GM21515 (cell line): Measurements from ENCODE around the gene BUD13.
"Not testable (repeated sequence)": the region's sequence is repeated elsewhere in the genome, so short reads cannot be mapped to it uniquely, and the experiment has no call there.

Source experiments
- ATAC-seq: cut with Tn5 transposase; IDR thresholded peaks from one replicate; pipeline ENCODE4 v1.9.1; 2021; ENCODE audit not compliant: unreplicated experiment

The BUD13 gene, protein sequence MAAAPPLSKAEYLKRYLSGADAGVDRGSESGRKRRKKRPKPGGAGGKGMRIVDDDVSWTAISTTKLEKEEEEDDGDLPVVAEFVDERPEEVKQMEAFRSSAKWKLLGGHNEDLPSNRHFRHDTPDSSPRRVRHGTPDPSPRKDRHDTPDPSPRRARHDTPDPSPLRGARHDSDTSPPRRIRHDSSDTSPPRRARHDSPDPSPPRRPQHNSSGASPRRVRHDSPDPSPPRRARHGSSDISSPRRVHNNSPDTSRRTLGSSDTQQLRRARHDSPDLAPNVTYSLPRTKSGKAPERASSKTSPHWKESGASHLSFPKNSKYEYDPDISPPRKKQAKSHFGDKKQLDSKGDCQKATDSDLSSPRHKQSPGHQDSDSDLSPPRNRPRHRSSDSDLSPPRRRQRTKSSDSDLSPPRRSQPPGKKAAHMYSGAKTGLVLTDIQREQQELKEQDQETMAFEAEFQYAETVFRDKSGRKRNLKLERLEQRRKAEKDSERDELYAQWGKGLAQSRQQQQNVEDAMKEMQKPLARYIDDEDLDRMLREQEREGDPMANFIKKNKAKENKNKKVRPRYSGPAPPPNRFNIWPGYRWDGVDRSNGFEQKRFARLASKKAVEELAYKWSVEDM

DNA sequence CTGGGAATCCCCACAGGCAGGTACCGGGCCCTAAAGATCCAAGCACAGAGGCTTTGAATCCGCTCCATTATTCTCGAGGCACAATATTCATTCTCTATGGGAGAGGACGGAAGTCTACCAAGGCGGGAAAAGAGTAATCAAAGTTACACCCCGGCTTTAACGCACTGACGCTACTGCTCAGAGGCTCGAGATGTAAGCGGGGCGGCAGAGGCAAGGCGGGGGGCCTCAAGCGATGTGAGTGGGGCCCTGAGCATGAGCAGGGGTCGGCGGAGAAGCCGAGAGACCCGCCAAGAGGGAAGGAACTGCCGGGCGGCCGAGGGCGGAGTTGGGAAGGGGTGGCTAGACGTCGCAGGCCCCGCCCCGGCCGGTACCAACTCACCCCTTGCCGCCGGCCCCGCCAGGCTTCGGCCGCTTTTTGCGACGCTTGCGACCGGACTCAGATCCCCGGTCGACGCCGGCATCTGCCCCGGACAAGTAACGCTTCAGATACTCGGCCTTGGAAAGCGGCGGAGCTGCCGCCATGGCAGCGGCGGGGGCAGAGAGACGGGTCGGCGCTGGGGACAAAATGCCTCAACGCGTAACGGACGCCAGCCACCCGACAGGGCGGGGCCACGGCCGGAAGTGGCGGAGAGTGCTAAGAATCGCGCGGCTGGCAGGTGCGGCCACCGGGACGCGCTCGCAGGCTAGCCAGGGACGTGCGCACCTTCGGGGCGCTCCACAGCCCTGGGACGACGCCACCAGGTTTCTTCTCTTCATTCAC lies at the start of gene BUD13:
TSS of gene BUD13 (minus strand) at position 545 of the 760 bp plus-strand sequence. CDS start at position 522, 23 bp downstream.
- ATAC-seq = peak; percentile 81

DNA sequence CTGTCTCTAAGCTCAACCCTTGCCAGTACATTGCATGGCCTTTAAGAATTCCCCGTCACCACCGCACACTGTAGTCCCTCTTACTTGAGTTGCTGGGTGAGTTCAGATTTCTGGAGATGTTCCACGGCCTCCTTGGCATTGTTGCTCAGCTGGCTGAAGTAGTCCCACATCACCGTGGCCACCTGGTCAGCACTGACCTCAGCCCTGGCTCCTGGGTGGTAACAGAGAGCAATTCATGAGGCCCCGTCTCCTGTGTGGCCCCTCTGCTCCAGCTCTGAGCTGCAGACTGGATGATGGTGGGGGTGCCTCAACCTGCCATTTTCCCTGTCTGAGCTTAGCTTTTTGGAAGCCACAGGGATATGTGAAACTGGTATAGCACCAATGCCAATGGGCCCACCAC lies 49.8 kb upstream of the BUD13 start:
- no peak for ATAC-seq

DNA sequence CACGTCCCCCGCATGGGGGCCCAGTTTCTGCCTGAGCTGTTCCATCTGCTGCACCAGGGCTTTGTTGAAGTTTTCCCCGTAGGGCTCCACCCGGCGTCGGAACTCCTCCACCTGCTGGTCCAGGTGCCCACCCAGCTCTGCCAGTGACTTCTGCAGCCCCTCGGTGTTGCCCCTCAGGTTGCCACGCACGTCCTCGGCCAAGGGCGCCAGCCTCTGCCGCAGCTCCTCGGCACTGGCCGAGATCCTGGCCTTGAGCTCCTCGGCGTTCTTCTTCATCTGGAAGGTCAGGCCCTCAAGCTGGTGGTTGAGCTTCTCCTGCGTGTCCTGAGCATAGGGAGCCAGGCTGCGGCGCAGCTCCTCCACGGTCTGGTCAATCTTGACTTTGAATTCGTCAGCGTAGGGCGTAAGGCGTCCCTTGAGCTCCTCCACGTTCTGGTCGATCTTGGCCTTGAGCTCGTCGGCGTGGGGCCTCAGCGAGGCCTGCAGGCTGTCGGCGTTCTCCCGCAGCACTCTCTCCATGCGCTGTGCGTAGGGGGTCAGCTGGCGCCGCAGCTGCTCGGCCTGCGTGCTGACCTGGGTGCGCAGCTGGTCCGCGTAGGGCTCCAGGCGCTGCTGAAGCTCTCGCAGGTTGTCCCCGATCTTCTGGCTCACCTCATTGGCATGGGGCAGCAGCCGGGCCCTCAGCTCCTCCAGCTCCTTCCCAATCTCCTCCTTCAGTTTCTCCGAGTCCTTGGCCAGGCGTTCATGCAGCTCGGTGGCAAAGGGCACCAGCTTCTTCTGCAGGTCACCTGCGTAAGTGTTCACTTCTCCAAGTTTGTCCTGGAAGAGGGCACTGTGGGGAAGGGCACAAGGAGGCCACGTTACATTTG lies 48.5 kb upstream of the BUD13 start:
- no peak for ATAC-seq

DNA sequence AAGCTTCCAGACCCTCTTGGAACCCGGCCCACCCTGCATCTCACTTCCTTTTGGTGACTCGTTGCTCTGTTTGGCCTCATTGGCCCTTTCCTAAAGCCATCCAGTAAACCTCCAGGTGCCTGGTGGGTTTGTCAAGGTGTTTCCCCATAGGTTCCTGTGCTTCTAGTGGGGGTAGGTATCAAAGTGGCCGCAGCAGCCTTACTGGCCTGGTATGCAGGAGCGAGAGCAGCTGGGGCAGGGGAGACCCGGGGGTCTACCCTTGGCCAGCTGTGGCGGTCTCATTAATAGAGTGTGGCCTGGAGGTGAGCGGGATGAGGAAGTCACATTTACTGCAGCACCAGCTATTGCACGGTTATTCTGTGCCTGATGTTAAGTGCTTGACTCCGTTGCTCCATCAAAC lies 46.3 kb upstream of the BUD13 start:
- no peak for ATAC-seq

DNA sequence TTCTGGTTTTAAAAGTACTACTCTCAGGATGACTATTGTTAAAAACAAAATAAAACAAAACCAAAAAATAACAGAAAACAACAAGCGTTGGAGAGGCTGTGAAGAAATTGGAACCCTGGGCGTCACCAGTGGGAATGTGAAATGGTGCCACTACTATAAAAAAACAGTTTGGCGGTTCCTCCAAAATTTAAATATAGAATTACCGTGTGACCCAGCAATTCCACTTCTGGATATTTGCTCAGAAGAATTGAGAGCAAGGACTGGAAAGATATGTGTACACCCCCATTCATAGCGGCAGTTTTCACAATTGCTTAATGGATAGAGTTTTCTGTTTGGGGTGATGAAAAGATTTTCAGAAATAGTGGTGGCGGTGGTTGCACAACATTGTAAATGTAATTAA lies 41.7 kb upstream of the BUD13 start:
- ATAC-seq = no peak

DNA sequence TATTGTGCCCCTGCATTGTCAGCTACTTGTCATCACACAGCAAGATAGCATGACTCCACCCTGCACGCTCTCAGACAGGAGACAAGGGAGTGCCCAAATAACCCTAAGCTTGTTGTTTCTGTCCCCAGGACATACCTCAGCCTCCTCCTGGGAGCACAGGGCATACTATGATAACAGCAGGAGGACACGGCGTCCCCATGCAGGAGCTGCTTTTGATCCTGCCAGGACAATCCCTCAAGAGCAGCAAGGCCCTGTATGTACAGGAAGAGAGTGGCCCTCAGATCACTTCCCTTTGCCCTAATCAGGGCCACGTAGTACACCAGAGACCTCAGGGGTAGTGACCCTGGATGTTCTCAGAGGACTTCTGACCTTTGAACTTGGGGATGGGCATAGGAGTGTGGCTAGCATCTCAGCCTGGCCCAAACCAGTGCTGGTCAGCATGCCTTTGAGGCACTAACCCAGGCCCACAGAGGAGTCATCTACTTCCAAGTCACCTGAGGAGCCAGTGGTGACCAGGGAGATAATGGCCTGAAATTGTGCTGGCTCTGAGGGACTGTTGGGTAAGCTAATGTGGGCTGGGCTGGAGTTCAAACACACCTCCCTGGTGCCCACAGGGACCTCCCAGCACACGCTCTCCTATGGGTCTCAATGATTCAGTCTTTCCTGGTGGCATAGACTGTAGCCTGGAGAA lies 41.1 kb upstream of the BUD13 start:
- ATAC-seq = no peak

DNA sequence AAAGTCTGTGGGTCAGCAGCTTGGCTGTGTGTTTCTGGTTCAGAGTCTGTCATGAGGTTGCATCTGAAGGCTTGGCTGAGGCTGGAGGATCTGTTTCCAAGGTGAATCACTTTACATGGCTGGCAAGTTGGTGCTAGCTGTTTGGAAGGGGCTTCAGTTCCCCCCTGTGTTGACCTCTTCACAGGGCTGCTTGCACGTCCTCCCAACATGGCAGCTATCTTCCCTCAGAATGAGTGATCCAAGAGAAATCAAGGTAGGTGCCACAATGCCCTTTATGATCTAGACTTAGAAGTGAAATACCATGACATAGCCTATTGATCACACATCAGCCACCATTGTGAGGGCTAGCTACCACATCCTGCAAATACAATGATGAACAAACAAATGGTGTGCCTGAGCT lies 40.4 kb upstream of the BUD13 start:
- no peak for ATAC-seq

DNA sequence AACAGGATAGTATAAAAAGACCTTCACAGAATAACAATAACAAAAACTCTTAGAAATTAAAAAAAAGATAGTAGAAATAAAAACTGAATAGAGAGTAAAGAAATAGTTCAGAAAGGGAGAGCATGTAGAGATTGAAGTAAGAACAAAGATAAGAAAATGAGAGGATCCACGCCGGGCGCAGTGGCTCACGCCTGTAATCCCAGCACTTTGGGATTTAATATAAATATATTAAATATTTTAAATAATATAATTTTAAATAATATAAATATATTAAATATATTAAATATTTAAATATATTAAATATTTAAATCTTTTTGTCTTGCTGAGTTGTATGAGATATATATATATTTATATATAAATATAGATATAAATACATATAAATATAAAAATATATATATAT lies 39.3 kb upstream of the BUD13 start:
- no peak for ATAC-seq

DNA sequence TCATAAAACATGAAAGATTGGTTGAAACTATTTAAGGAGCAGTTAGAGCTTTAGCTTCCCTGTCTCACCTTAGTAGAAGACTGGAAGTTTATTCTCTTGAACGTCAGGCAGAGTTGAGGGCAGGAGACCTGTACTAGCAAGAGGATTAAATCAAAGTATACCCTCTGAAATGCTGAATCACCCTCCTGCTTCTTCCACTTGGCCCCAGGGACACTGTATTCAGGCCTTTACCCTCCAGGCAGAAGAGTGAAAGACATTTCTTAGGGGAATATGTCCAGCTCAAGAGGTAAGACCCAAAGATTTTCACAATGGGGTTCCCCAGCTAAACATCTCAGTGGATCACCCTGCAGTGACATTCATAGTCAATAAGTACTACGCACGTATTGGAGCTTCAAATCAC lies 38.4 kb upstream of the BUD13 start:
- ATAC-seq = no peak

DNA sequence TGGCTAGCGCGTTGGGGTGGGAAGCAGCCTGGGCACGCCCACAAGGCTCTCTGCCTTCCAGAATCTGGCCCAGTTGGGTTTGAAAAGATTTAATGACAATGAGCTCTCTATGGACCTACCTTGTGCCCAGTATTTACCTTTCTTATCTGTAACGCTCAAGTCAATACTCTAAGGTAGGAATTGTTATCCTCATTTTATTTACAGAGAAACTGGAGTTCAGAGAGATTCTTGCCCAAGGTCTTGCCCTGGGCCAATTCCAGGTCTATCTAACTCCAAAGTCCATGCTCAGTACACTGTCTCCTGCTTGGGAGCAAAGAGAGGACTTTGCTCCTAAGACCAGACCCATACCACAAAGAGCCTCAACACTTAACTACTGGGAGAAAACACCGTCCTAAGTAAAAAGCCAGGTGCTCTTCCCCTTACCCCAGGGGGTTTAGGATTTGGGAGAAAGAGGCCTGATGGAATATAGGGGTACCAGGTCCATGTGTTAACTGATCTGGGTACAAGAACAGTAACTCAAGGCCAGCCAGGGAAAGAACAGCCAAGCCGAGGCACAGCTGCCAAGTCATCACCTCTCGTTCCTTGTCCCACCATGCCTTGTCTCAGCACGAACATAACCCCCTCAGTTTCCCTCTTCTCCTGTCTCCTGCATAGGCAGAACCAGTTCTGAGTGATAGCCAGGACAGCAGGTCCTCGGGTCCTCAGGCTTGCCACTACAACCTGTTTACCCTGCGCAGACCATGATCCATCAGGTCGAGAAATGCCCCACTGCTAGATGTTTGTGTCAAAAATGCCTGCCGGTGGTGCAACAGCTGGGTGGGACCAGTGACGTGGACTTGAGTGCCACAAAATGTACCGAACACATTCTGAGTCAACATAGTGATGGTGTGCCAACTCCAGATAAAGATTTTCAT lies 35.7 kb upstream of the BUD13 start:
- no peak for ATAC-seq

DNA sequence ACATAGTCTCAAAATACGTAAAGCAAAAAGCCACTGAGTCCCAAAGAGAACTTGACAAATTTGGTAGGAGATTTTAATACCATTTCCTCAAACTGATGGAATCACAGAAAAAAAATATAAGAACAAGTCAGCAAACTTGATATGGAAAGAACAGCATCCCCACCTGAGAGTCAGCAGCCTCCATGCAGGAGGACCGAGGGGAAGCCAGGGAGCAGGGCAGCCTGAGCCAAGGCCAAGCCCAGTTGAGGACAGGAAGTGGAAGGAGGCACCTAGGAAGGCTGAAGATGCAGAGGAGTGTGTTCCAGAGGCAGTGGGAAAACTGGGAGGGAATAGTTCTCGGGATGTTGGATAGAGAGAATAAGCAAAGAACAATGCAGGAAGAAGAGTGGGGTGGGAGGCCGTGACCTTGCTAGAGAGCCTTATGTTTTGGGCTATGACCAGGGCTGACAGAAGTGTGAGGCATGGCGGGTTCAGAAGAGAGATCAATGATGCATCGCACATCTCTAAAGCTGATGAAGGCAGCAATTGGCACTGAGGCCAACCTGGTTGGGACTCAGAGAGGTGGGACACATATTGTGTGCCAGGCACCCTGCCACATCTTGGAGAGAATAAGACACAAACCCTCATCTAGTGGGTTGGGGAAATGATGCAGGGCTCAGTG lies 34.9 kb upstream of the BUD13 start:
- ATAC-seq = no peak

DNA sequence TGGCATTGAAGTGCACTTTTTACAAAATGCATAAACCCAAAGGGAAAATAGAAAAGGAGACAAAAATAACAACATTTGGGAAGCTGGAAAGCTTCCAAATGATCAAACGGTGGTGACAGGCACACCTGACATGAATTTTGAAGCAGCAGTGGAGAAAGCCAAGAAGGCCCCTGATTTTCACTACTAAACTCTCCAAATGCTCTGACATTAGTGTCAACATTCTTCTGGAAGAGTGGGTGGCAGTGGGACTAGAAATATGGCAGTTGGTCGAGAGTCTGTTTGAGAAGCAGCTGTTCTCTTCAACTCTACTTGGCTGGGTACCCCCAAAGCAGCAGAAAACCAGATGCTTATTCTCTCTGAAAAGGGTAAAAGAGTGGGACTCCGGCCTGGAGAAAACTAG lies 31.2 kb upstream of the BUD13 start:
- ATAC-seq = no peak

DNA sequence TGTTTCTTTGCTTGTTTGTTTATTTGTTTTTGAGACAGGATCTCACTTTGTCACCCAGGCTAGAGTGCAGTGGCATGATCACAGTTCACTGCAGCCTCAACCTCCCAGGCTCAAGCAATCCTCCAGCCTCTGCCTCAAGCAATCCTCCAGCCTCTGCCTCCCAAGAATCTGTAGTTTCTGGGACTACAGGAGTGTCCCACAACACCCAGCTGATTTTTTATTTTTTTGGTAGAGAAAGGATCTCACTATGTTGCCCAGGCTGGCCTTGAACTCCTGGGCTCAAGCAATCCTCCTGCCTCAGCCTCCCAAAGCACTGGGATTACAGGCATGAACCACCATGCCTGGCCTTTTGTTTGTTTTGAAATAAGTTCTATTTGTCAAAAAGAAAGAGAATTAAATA lies 28.9 kb upstream of the BUD13 start:
- not testable (repeated sequence) for ATAC-seq

DNA sequence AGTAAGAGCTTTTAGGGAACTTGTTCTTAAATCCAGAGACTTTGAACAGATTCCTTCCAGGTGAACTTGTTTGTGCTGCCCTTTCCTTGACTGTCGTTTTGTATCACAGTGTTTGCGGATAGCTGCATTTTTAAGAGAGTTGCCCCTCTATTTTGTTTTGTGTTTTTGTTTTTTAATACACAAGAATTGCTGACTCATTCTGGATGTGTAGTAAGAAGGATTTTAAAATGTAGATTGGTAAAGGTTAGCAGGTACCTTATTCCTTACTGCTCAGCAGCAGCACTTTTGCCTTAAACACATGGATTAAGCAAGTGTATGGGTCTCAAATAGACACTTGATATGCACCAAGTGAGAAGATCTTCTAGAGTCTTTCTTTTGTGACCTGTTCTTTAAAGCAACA lies 27.8 kb upstream of the BUD13 start:
- ATAC-seq = no peak

DNA sequence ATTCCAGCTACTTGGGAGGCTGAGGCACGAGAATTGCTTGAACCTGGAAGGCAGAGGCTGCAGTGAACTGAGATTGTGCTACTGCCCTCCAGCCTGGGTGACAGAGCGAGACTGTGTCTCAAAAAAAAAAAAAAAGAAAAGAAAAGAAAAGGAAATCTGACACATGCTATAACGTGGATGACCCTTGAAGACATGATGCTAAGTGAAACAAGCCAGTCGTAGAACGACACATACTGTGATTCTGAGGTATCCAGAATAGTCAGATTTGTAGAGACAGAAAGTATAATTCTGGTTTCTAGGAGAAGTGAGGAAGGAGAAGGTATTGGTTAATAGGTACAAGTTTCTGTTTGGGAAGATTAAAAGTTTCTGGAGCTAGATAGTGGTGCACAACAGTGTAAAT lies 25.6 kb upstream of the BUD13 start:
- no peak for ATAC-seq

DNA sequence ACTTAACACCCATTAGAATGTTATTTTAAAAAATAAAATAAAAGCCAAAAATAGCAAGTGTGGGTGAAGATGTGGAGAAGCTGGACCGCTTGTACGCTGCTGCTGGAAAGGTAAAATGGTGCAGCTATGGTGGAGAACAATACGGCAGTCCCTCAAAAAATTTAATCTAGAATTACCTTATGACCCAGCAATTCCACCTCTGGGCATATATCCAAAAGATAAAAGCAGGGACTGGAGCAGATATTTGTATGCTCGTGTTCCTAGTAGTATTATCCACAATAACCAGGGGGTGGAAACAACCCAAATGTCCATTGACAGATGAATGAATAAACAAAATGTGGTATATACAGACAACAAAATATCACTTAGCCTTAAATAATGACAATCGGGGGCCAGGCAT lies 25.0 kb upstream of the BUD13 start:
- no peak for ATAC-seq

DNA sequence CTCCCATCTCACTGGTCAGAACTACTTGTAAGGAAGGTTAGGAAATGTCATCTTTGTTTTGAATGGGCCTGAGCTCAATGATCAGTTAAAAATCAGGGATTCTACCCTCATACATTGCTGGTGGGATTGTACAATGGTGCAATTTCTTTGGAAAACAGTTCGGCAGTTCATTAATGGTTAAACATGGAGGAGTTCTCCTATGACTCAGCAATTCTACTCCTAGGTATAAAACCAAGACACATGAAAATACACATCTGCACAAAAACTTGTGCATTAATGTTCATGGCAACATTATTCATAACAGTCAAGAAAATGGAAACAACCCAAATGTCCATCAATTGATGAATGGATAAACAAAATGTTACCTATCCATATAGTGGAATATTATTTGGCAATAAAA lies 23.8 kb upstream of the BUD13 start:
- no peak for ATAC-seq

DNA sequence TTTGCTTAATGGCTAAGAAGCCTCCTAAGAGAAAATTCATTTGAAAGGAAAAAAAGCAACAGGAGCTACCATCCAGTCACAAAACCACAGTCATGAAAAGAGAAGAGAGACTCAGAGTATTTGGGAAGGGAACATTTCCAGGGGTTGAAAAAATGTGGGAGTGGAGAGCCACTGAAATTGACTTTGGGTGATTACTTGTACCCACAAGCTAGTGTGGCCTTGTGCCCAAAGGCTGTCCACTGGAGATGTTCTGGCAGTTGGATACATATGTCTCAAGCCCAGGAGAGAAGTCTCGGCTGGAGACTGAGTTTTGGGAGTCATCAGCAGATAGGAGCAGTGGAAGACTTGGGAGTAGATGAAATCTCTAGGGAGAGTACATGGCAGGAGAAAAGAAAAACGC lies 22.1 kb upstream of the BUD13 start:
- ATAC-seq = no peak

DNA sequence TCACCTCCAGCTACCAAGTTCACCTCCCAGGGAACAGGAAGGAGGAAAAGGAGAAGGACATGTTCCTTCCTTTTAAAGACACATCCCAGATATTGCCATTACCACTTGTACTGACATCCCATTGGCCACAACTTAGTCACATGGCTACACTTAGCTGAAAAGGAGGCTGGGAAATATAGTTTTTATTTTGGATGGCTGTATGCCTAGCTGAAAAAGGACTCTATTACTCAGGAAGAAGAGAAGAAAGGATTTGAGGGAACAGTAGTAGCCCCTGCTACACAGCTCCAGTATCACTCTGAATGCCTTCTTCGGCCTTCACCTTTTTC lies 20.9 kb upstream of the BUD13 start:
- ATAC-seq = no peak
